Measurements from ENCODE around the gene FAF1. TPM values are rescaled to one million over a fixed set of nuclear protein-coding genes. Genes with fewer than 3 reads are reported as not detected.

FAF1 gene
- total RNA-seq, 1 experiment from 2014 or later: 112 TPM

- H3K36me3 ChIP-seq (ENCODE audit: insufficient read depth, low read length): peaks cover 7% of the 10 kb centered on the region; the same call in 1 of the 2 replicates
- peaks cover 96% of the 10 kb centered on the region for H3K79me2 ChIP-seq (ENCODE audit: low read length)
- no peaks in the 10 kb centered on the region for H3K27me3 ChIP-seq (ENCODE audit: low read length)
- no peak overlapping the region for H3K4me3 ChIP-seq (ENCODE audit: low read length)
- no peak overlapping the region for H3K9ac ChIP-seq (ENCODE audit: low read length)
- H3K9me3 ChIP-seq (ENCODE audit: low read length): peaks cover 8% of the 10 kb centered on the region
- no peak overlapping the region for H3K4me2 ChIP-seq (ENCODE audit: low read depth, low read length, poor library complexity, severe bottlenecking)
- no peaks in the 10 kb centered on the region for H3K4me1 ChIP-seq (ENCODE audit: low read length)
- no peak overlapping the region for H3K27ac ChIP-seq (ENCODE audit: low read length)
- H2AFZ ChIP-seq (ENCODE audit: low read length): no peak overlapping the region
- H4K20me1 ChIP-seq (ENCODE audit: insufficient read depth, low read depth, low read length): no peaks in the 10 kb centered on the region
- no peak for DNase-seq
- H3K9me2 ChIP-seq (replicated peaks; ENCODE audit: insufficient read depth, low read length): no peaks in the 10 kb centered on the region
These were observed 113.7 kb downstream of the FAF1 start for GRCh38 chr1:50846224-50846839.

GRCh38 chr1:50841791-50842387 is 118.2 kb downstream of the FAF1 start:
- no peak for DNase-seq
- no peak overlapping the region for H3K27ac ChIP-seq (ENCODE audit: low read length)
- peaks cover 6% of the 10 kb centered on the region for H3K4me1 ChIP-seq (ENCODE audit: low read length)
- no peak overlapping the region for H3K4me3 ChIP-seq (ENCODE audit: low read length)
- no peaks in the 10 kb centered on the region for H4K20me1 ChIP-seq (ENCODE audit: insufficient read depth, low read depth, low read length)
- no peaks in the 10 kb centered on the region for H3K9me3 ChIP-seq (ENCODE audit: low read length)
- H3K27me3 ChIP-seq (ENCODE audit: low read length): no peaks in the 10 kb centered on the region
- no peak overlapping the region for H3K4me2 ChIP-seq (ENCODE audit: low read depth, low read length, poor library complexity, severe bottlenecking)
- no peaks in the 10 kb centered on the region for H3K9me2 ChIP-seq (replicated peaks; ENCODE audit: insufficient read depth, low read length)
- peaks cover 90% of the 10 kb centered on the region for H3K79me2 ChIP-seq (ENCODE audit: low read length)
- no peaks in the 10 kb centered on the region for H3K36me3 ChIP-seq (ENCODE audit: insufficient read depth, low read length)
- H2AFZ ChIP-seq (ENCODE audit: low read length): no peak overlapping the region
- no peak overlapping the region for H3K9ac ChIP-seq (ENCODE audit: low read length)

- DNase-seq: no peak
- Histone ChIP-seq H3K4me3 (ENCODE audit: low read length) (no peak overlapping the region), H3K9me2 (replicated peaks; ENCODE audit: insufficient read depth, low read length) (no peaks in the 10 kb centered on the region), H3K9ac (ENCODE audit: low read length) (no peak overlapping the region), H3K79me2 (ENCODE audit: low read length) (peaks cover 89% of the 10 kb centered on the region), H2AFZ (ENCODE audit: low read length) (no peak overlapping the region), H3K4me2 (ENCODE audit: low read depth, low read length, poor library complexity, severe bottlenecking) (no peak overlapping the region), H3K27ac (ENCODE audit: low read length) (no peak overlapping the region), H3K36me3 (ENCODE audit: insufficient read depth, low read length) (no peaks in the 10 kb centered on the region), H3K9me3 (ENCODE audit: low read length) (no peaks in the 10 kb centered on the region), H4K20me1 (ENCODE audit: insufficient read depth, low read depth, low read length) (no peaks in the 10 kb centered on the region), H3K27me3 (ENCODE audit: low read length) (no peaks in the 10 kb centered on the region), H3K4me1 (ENCODE audit: low read length) (peaks cover 6% of the 10 kb centered on the region)
These were observed 124.0 kb downstream of the FAF1 start for GRCh38 chr1:50836117-50836516.

GRCh38 chr1:50833216-50833615 is 126.9 kb downstream of the FAF1 start:
- no peak for DNase-seq
- Histone ChIP-seq H3K36me3 (ENCODE audit: insufficient read depth, low read length) (no peaks in the 10 kb centered on the region), H3K9me2 (replicated peaks; ENCODE audit: insufficient read depth, low read length) (no peaks in the 10 kb centered on the region), H3K4me1 (ENCODE audit: low read length) (no peaks in the 10 kb centered on the region), H2AFZ (ENCODE audit: low read length) (no peak overlapping the region), H3K27ac (ENCODE audit: low read length) (no peak overlapping the region), H3K79me2 (ENCODE audit: low read length) (peaks cover 91% of the 10 kb centered on the region), H3K4me2 (ENCODE audit: low read depth, low read length, poor library complexity, severe bottlenecking) (no peak overlapping the region), H3K9ac (ENCODE audit: low read length) (no peak overlapping the region), H3K4me3 (ENCODE audit: low read length) (no peak overlapping the region), H4K20me1 (ENCODE audit: insufficient read depth, low read depth, low read length) (no peaks in the 10 kb centered on the region), H3K27me3 (ENCODE audit: low read length) (no peaks in the 10 kb centered on the region), H3K9me3 (ENCODE audit: low read length) (no peaks in the 10 kb centered on the region)

- Histone ChIP-seq H3K79me2 (ENCODE audit: low read length) (peaks cover 89% of the 10 kb centered on the region), H3K4me3 (ENCODE audit: low read length) (no peak overlapping the region), H2AFZ (ENCODE audit: low read length) (no peak overlapping the region)
These were observed 127.9 kb downstream of the FAF1 start for GRCh38 chr1:50832167-50832566.

GRCh38 chr1:50831300-50832061 is 128.6 kb downstream of the FAF1 start:
- H3K9me3 ChIP-seq (ENCODE audit: low read length): no peaks in the 10 kb centered on the region
- H3K9me2 ChIP-seq (replicated peaks; ENCODE audit: insufficient read depth, low read length): no peaks in the 10 kb centered on the region
- peaks cover 90% of the 10 kb centered on the region for H3K79me2 ChIP-seq (ENCODE audit: low read length)
- H3K4me1 ChIP-seq (ENCODE audit: low read length): no peaks in the 10 kb centered on the region
- H3K36me3 ChIP-seq (ENCODE audit: insufficient read depth, low read length): no peaks in the 10 kb centered on the region
- H3K27me3 ChIP-seq (ENCODE audit: low read length): no peaks in the 10 kb centered on the region
- H3K4me2 ChIP-seq (ENCODE audit: low read depth, low read length, poor library complexity, severe bottlenecking): no peak overlapping the region
- H3K4me3 ChIP-seq (ENCODE audit: low read length): no peak overlapping the region
- no peaks in the 10 kb centered on the region for H4K20me1 ChIP-seq (ENCODE audit: insufficient read depth, low read depth, low read length)
- H3K27ac ChIP-seq (ENCODE audit: low read length): no peak overlapping the region
- no peak overlapping the region for H3K9ac ChIP-seq (ENCODE audit: low read length)
- DNase-seq: no peak
- no peak overlapping the region for H2AFZ ChIP-seq (ENCODE audit: low read length)

More at GRCh38 chr1:50832167-50832566, 127.9 kb downstream of the FAF1 start:
- Histone ChIP-seq H3K27me3 (ENCODE audit: low read length) (no peaks in the 10 kb centered on the region), H3K4me1 (ENCODE audit: low read length) (no peaks in the 10 kb centered on the region), H3K27ac (ENCODE audit: low read length) (no peak overlapping the region), H3K9me3 (ENCODE audit: low read length) (no peaks in the 10 kb centered on the region), H3K9me2 (replicated peaks; ENCODE audit: insufficient read depth, low read length) (no peaks in the 10 kb centered on the region), H3K9ac (ENCODE audit: low read length) (no peak overlapping the region), H3K36me3 (ENCODE audit: insufficient read depth, low read length) (no peaks in the 10 kb centered on the region), H3K4me2 (ENCODE audit: low read depth, low read length, poor library complexity, severe bottlenecking) (no peak overlapping the region), H4K20me1 (ENCODE audit: insufficient read depth, low read depth, low read length) (no peaks in the 10 kb centered on the region)
- DNase-seq: no peak

GRCh38 chr1:50830621-50831020 is 129.4 kb downstream of the FAF1 start:
- H3K4me2 ChIP-seq (ENCODE audit: low read depth, low read length, poor library complexity, severe bottlenecking): no peak overlapping the region
- H3K4me1 ChIP-seq (ENCODE audit: low read length): no peaks in the 10 kb centered on the region
- no peaks in the 10 kb centered on the region for H3K9me2 ChIP-seq (replicated peaks; ENCODE audit: insufficient read depth, low read length)
- DNase-seq: no peak
- H3K36me3 ChIP-seq (ENCODE audit: insufficient read depth, low read length): no peaks in the 10 kb centered on the region
- H2AFZ ChIP-seq (ENCODE audit: low read length): no peak overlapping the region
- no peak overlapping the region for H3K27ac ChIP-seq (ENCODE audit: low read length)
- H4K20me1 ChIP-seq (ENCODE audit: insufficient read depth, low read depth, low read length): no peaks in the 10 kb centered on the region
- H3K9ac ChIP-seq (ENCODE audit: low read length): no peak overlapping the region
- H3K79me2 ChIP-seq (ENCODE audit: low read length): peaks cover 90% of the 10 kb centered on the region
- no peaks in the 10 kb centered on the region for H3K27me3 ChIP-seq (ENCODE audit: low read length)
- no peaks in the 10 kb centered on the region for H3K9me3 ChIP-seq (ENCODE audit: low read length)
- no peak overlapping the region for H3K4me3 ChIP-seq (ENCODE audit: low read length)

All from Karpas-422 (cell line).